ENCODE measurements around the gene CRTC3. TPM values are rescaled to one million over a fixed set of nuclear protein-coding genes. Genes with fewer than 3 reads are reported as not detected.
A peak's percentile ranks its signal among the peaks of the same experiment; 100 is the strongest.

The CRTC3 gene
- total and polyA plus RNA-seq, 2 of the 4 experiments (the other 2 are of a cell fraction): 4.7 to 14.8 TPM

GRCh38 chr15:90588427-90588826 is 58.7 kb downstream of the CRTC3 start:
- peaks cover 13% of the 10 kb centered on the region for H3K4me1 ChIP-seq (ENCODE audit: control insufficient read depth, insufficient read depth, low read length)
- H3K27ac ChIP-seq (ENCODE audit: insufficient read depth, low read length): no peak overlapping the region
- H4K8ac ChIP-seq (ENCODE audit: low read depth in 2 of 2, low read length in 2 of 2): 0 out of 4 replicates have a peak overlapping the region, but pooled peaks of 1 of the 2 experiments have one; percentile 16
- no peak overlapping the region for H3K9ac ChIP-seq (ENCODE audit: low read depth, low read length)
- H3K18ac ChIP-seq (ENCODE audit: low read depth, low read length): no peak overlapping the region
- peaks cover 29 to 76% of the 10 kb centered on the region in 2 experiments for H3K79me1 ChIP-seq (ENCODE audit: low read depth in 1 of 2, low read length in 2 of 2)
- H3K23ac ChIP-seq (ENCODE audit: low read depth, low read length): no peak overlapping the region
- H3K9me1 ChIP-seq (ENCODE audit: insufficient read depth, low read length): peaks cover 15% of the 10 kb centered on the region
- CTCF ChIA-PET: no interaction called here
- H4K5ac ChIP-seq (ENCODE audit: low read depth, low read length): 0 out of 2 replicates have a peak overlapping the region, but pooled peaks have one; percentile 51
- peaks cover 3% of the 10 kb centered on the region; the same call in 1 of the 2 replicates for H3K36me3 ChIP-seq (ENCODE audit: control insufficient read depth, insufficient read depth, low read length)
- H4K91ac ChIP-seq (ENCODE audit: insufficient read depth, low read depth, low read length): no peak overlapping the region
- no peak overlapping the region for H3K4me2 ChIP-seq (ENCODE audit: low read depth, low read length)
- BruUV-seq (replicated peaks): no TSS peak
- 60% methylated on average over 1 of the region's 5 CpGs; no CpG with 5 or more reads in 1 of the 2 experiments for WGBS, 2 experiments (ENCODE audit: extremely low coverage in 2 of 2, insufficient read length in 1 of 2)
- H2BK5ac ChIP-seq (ENCODE audit: low read depth, low read length, poor library complexity, severe bottlenecking): peak overlapping the region; percentile 29
- peak overlapping the region; percentile 49; the same call in 1 of the 2 replicates for H2BK20ac ChIP-seq (ENCODE audit: low read depth, low read length)
- no peak overlapping the region for H3K14ac ChIP-seq (replicated peaks; ENCODE audit: low read depth, low read length)
- H2BK120ac ChIP-seq (ENCODE audit: low read depth, low read length): no peak overlapping the region
- ATAC-seq (ENCODE audit: low read depth): no peak
- H3K27me3 ChIP-seq (ENCODE audit: control insufficient read depth, insufficient read depth, low read length): no peaks in the 10 kb centered on the region
- H3K56ac ChIP-seq (ENCODE audit: extremely low read depth, insufficient read depth, low read length): no peak overlapping the region
- peaks cover 24% of the 10 kb centered on the region; the same call in 1 of the 2 replicates for H4K20me1 ChIP-seq (ENCODE audit: insufficient read depth, low read length)
- peak; percentile 78 for DNase-seq
- dilution Hi-C loops (cut with HindIII; ENCODE audit: low sequenced_read_pairs, unreplicated experiment) (no loop called here), intact Hi-C loops (cut with micrococcal nuclease) (no loop called here), in situ Hi-C loops (cut with MboI; ENCODE audit: low sequenced_read_pairs) (no loop called here)
- H2AK9ac ChIP-seq (replicated peaks; ENCODE audit: low read depth, low read length, poor library complexity): no peak overlapping the region
- H3K4ac ChIP-seq (ENCODE audit: low read depth, low read length): no peak overlapping the region
- H3K4me3 ChIP-seq (ENCODE audit: insufficient read depth, low read depth, low read length): no peak overlapping the region
- POLR2A ChIA-PET (ENCODE audit: unreplicated experiment): no interaction called here
- H2BK15ac ChIP-seq (ENCODE audit: low read depth, low read length): no peak overlapping the region
- no peaks in the 10 kb centered on the region for H3K9me3 ChIP-seq (ENCODE audit: control insufficient read depth, insufficient read depth, low read length)
- H2AK5ac ChIP-seq (ENCODE audit: low read depth, low read length): peak overlapping the region; percentile 12; the same call in 1 of the 2 replicates
- no peak overlapping the region for H2AFZ ChIP-seq (replicated peaks; ENCODE audit: low read length, poor library complexity)
- TF ChIP-seq CTCF (conservative IDR thresholded peaks at IDR 0.05; ENCODE audit: low read depth, low read length) (no peak), RAD21 (IDR thresholded peaks at IDR 0.05; ENCODE audit: low read length) (no peak), USF2 (IDR thresholded peaks at IDR 0.05; ENCODE audit: low read depth, low read length) (peak; percentile 77), MXI1 (IDR thresholded peaks at IDR 0.05; ENCODE audit: borderline replicate concordance, low read depth, low read length) (no peak)
